Mammary epithelial cell (primary cell): ENCODE measurements around the gene FBLN2.

Source experiments
- EZH2 ChIP-seq: IDR thresholded peaks from 2 replicates; pipeline ENCODE4 v1.6.1; 2012; ENCODE audit warnings: low read length, inconsistent platforms, borderline replicate concordance
- TF ChIP-seq, protein P1 (sequence below), 2 donors: IDR thresholded peaks in 1 of 2; conservative IDR thresholded peaks in 1 of 2; 2 replicates each; pipeline ENCODE4 v1.5.1; 2011 to 2012; ENCODE audit warnings: inconsistent platforms in 2 of 2, low read length in 2 of 2, mild to moderate bottlenecking in 2 of 2, control low read depth in 1 of 2, low read depth in 1 of 2; ENCODE audit not compliant: insufficient read depth in 1 of 2; ENCODE audit errors: extremely low read depth in 1 of 2

DNA sequence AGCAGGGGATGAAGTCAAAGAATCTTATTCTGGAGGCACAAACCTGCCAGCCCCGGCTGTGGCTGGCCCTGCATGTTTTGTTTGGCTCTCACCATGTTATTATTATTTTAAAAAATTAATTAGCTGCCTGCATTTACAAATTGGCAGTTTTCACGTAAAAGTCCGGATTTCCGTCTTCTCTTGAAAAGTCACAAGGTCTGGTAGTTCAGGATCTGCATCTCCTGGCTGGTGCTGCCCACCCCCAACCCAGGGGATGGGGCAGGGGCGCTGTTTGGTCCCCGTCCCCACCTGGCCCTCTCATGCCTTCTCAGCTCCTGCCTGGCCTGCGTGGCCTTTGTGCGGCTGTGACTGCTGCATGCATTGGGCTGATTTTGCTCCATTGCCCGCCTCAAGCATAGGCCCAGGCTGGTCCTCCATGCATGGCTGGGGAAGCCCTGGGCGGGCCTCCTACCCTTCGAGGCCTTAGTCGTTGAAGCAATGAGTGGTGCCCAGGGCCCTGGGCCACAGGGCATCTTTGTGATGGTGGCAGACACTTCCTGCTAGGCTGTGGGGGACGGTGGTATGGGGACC lies 2.0 kb downstream of the FBLN2 start:
- TF ChIP-seq, protein P1, sequence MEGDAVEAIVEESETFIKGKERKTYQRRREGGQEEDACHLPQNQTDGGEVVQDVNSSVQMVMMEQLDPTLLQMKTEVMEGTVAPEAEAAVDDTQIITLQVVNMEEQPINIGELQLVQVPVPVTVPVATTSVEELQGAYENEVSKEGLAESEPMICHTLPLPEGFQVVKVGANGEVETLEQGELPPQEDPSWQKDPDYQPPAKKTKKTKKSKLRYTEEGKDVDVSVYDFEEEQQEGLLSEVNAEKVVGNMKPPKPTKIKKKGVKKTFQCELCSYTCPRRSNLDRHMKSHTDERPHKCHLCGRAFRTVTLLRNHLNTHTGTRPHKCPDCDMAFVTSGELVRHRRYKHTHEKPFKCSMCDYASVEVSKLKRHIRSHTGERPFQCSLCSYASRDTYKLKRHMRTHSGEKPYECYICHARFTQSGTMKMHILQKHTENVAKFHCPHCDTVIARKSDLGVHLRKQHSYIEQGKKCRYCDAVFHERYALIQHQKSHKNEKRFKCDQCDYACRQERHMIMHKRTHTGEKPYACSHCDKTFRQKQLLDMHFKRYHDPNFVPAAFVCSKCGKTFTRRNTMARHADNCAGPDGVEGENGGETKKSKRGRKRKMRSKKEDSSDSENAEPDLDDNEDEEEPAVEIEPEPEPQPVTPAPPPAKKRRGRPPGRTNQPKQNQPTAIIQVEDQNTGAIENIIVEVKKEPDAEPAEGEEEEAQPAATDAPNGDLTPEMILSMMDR (conservative IDR thresholded peaks at IDR 0.05 in 1 of 2, IDR thresholded peaks at IDR 0.05 in 1 of 2; ENCODE audit: extremely low read depth in 1 of 2, insufficient read depth in 1 of 2, low read depth in 1 of 2, low read length in 2 of 2): no peak
- TF ChIP-seq EZH2: no peak
